ENCODE results near the gene ACADSB.

Gene ACADSB

GRCh38 chr10:122990278-122990677 is 18.5 kb upstream of the ACADSB start:
- in situ Hi-C loops (cut with HindIII; ENCODE audit: low pct_unique_long_range_greater_than_20kb, low sequenced_read_pairs) = no loop called here
- no peak for DNase-seq (ENCODE audit: low read depth in 1 of 2, low spot score in 1 of 2)
- TF ChIP-seq JUND (IDR thresholded peaks at IDR 0.05; ENCODE audit: low read depth) = no peak

GRCh38 chr10:122992031-122992585 is 16.7 kb upstream of the ACADSB start:
- TF ChIP-seq JUND (IDR thresholded peaks at IDR 0.05; ENCODE audit: low read depth) = no peak
- DNase-seq (ENCODE audit: low read depth in 1 of 2, low spot score in 1 of 2) = no peak
- in situ Hi-C loops (cut with HindIII; ENCODE audit: low pct_unique_long_range_greater_than_20kb, low sequenced_read_pairs) = no loop called here

GRCh38 chr10:122993797-122994336 is 14.9 kb upstream of the ACADSB start:
- in situ Hi-C loops (cut with HindIII; ENCODE audit: low pct_unique_long_range_greater_than_20kb, low sequenced_read_pairs) = no loop called here
- TF ChIP-seq JUND (IDR thresholded peaks at IDR 0.05; ENCODE audit: low read depth) = no peak
- DNase-seq (ENCODE audit: low read depth in 1 of 2, low spot score in 1 of 2) = no peak

- in situ Hi-C loops (cut with HindIII; ENCODE audit: low pct_unique_long_range_greater_than_20kb, low sequenced_read_pairs) = no loop called here
- no peak for DNase-seq (ENCODE audit: low read depth in 1 of 2, low spot score in 1 of 2)
- no peak for TF ChIP-seq JUND (IDR thresholded peaks at IDR 0.05; ENCODE audit: low read depth)
Observed at GRCh38 chr10:122995936-122996335, 12.9 kb upstream of the ACADSB start.

- TF ChIP-seq JUND (IDR thresholded peaks at IDR 0.05; ENCODE audit: low read depth) = no peak
- no peak for DNase-seq (ENCODE audit: low read depth in 1 of 2, low spot score in 1 of 2)
- in situ Hi-C loops (cut with HindIII; ENCODE audit: low pct_unique_long_range_greater_than_20kb, low sequenced_read_pairs) = no loop called here
Observed at GRCh38 chr10:122997864-122998263, 10.9 kb upstream of the ACADSB start.

DNA sequence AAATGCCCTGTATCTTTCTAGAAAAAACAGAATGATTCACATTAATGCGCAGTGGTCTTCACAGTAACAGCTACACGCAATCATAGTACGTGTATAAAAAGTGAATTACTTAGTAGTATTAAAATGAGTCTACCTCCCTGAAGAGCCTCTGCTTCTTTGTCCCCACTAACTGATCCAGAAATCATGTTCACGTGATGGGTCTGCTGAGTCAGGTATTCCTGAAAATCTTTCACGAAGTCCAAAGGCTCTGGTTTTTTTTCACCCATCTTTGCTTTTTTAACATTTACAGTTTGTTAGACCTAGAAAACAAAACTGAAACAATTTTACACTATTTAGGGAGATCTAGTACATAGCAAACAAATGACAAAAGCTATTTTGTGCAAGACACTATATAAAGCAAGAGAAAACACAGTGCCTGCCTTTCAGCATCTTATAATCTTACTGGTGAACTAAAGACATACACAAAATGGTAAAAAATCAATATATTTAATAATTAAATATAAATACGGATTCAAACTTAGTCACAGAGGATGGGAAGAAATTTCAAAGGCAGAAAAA is 10.4 kb upstream of the ACADSB start:
- in situ Hi-C loops (cut with HindIII; ENCODE audit: low pct_unique_long_range_greater_than_20kb, low sequenced_read_pairs) = no loop called here
- no peak for DNase-seq (ENCODE audit: low read depth in 1 of 2, low spot score in 1 of 2)
- TF ChIP-seq JUND (IDR thresholded peaks at IDR 0.05; ENCODE audit: low read depth) = no peak

DNA sequence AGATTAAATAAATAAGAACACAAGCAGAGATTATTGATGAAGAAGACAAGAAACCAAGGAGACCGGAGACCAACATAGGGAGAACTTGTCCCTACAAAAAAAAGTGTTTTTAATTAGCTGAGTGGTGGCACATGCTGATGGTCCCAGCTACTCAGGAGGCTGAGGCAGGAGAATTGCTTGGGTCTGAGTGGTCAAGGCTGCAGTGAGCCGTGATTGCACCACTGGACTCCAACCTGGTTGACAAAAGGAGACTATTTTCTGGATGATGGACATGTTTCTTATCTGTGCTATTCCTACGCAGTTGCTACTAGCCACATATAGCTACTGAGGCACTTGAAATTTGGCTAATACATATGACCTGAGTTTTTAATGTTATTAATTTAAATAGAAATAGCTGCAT is 9.9 kb upstream of the ACADSB start:
- TF ChIP-seq JUND (IDR thresholded peaks at IDR 0.05; ENCODE audit: low read depth) = no peak
- in situ Hi-C loops (cut with HindIII; ENCODE audit: low pct_unique_long_range_greater_than_20kb, low sequenced_read_pairs) = no loop called here
- DNase-seq (ENCODE audit: low read depth in 1 of 2, low spot score in 1 of 2) = no peak

DNA sequence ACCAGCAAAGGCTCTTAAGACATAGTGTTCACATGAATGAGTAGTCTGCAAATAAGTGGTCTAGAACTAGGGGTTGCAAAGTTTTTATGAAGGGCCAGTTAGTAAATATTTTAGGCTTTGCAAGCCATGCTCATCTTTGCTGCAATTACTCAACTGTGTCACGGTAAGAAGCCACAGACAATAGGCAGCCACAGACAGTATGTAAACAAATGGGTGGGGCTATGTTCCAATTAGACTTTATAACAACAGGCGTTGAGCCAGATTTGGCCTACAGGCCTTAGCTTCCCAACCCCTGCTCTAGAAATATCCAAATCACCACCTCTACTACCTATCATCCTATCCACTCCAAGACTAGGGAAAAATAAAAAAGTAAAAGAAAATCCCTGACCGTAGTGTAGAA is 9.5 kb upstream of the ACADSB start:
- in situ Hi-C loops (cut with HindIII; ENCODE audit: low pct_unique_long_range_greater_than_20kb, low sequenced_read_pairs) = no loop called here
- no peak for TF ChIP-seq JUND (IDR thresholded peaks at IDR 0.05; ENCODE audit: low read depth)
- peak in 1 of 2 experiments; percentile 16 for DNase-seq (ENCODE audit: low read depth in 1 of 2, low spot score in 1 of 2)

GRCh38 chr10:123000155-123000554 is 8.7 kb upstream of the ACADSB start:
- no peak for DNase-seq (ENCODE audit: low read depth in 1 of 2, low spot score in 1 of 2)
- in situ Hi-C loops (cut with HindIII; ENCODE audit: low pct_unique_long_range_greater_than_20kb, low sequenced_read_pairs) = no loop called here
- TF ChIP-seq JUND (IDR thresholded peaks at IDR 0.05; ENCODE audit: low read depth) = no peak

- no peak for DNase-seq (ENCODE audit: low read depth in 1 of 2, low spot score in 1 of 2)
- in situ Hi-C loops (cut with HindIII; ENCODE audit: low pct_unique_long_range_greater_than_20kb, low sequenced_read_pairs) = no loop called here
Observed at GRCh38 chr10:123001370-123001769, 7.4 kb upstream of the ACADSB start.

DNA sequence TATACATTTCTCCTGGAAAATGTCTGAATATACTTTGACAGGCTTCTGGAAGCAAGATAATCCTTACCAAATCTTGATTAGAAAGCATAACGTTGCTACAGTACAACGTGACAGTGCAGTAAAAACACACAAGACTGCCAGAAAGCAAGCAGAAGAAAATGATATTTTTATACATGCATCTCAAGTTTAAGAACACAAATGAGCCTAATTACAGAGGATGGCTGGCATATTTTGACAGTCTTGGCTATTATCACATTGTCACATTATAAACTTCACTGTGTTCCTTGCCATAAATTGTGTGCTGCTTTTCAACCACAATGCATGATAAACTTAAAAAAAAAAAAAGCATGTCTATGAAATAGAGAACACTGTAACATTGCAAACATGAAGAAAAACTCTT is 4.5 kb upstream of the ACADSB start:
- in situ Hi-C loops (cut with HindIII; ENCODE audit: low pct_unique_long_range_greater_than_20kb, low sequenced_read_pairs) = no loop called here
- DNase-seq (ENCODE audit: low read depth in 1 of 2, low spot score in 1 of 2) = no peak
- no peak for TF ChIP-seq JUND (IDR thresholded peaks at IDR 0.05; ENCODE audit: low read depth)

More at GRCh38 chr10:123001370-123001769, 7.4 kb upstream of the ACADSB start:
- TF ChIP-seq JUND (IDR thresholded peaks at IDR 0.05; ENCODE audit: low read depth) = no peak

GRCh38 chr10:123007558-123008354 is 1.1 kb upstream of the ACADSB start:
- peak; percentile 35 to 60 for DNase-seq (ENCODE audit: low read depth in 1 of 2, low spot score in 1 of 2)

More at GRCh38 chr10:123007558-123008354, 1.1 kb upstream of the ACADSB start:
- no peak for TF ChIP-seq JUND (IDR thresholded peaks at IDR 0.05; ENCODE audit: low read depth)
- in situ Hi-C loops (cut with HindIII; ENCODE audit: low pct_unique_long_range_greater_than_20kb, low sequenced_read_pairs) = no loop called here

Measured in T47D (cell line).